NCI-H1092 treated with DMSO at 0.1 percent for 48 hours (cell line): ENCODE results near the gene PLEKHO2.

Source experiments
- DNase-seq: peaks from one replicate; lab custom pipeline; 2025; lab: John Stamatoyannopoulos, UW

The PLEKHO2 gene

GRCh38 chr15:64892847-64893403 is 51.2 kb downstream of the PLEKHO2 start:
- no peak for DNase-seq

- DNase-seq = no peak
Measured at GRCh38 chr15:64893481-64894394, 52.0 kb downstream of the PLEKHO2 start.

- DNase-seq = no peak
Measured at GRCh38 chr15:64894395-64895056, 52.8 kb downstream of the PLEKHO2 start.

- DNase-seq = no peak
Measured at GRCh38 chr15:64895285-64896065, 53.8 kb downstream of the PLEKHO2 start.

- no peak for DNase-seq
Measured at GRCh38 chr15:64896371-64897069, 54.8 kb downstream of the PLEKHO2 start.

- no peak for DNase-seq
Measured at GRCh38 chr15:64897345-64897985, 55.8 kb downstream of the PLEKHO2 start.

GRCh38 chr15:64898406-64898805 is 56.7 kb downstream of the PLEKHO2 start:
- no peak for DNase-seq

GRCh38 chr15:64901141-64901540 is 59.4 kb downstream of the PLEKHO2 start:
- DNase-seq = no peak

- no peak for DNase-seq
Measured at GRCh38 chr15:64901914-64902313, 60.2 kb downstream of the PLEKHO2 start.

GRCh38 chr15:64902863-64903262 is 61.1 kb downstream of the PLEKHO2 start:
- no peak for DNase-seq

- no peak for DNase-seq
Measured at GRCh38 chr15:64903326-64903950, 61.7 kb downstream of the PLEKHO2 start.

- no peak for DNase-seq
Measured at GRCh38 chr15:64904189-64904588, 62.5 kb downstream of the PLEKHO2 start.

GRCh38 chr15:64905119-64905831 is 63.6 kb downstream of the PLEKHO2 start:
- no peak for DNase-seq

GRCh38 chr15:64905941-64906340 is 64.2 kb downstream of the PLEKHO2 start:
- no peak for DNase-seq

GRCh38 chr15:64906402-64906801 is 64.7 kb downstream of the PLEKHO2 start:
- no peak for DNase-seq

GRCh38 chr15:64907991-64908390 is 66.3 kb downstream of the PLEKHO2 start:
- DNase-seq = no peak

GRCh38 chr15:64909546-64909945 is 67.8 kb downstream of the PLEKHO2 start:
- no peak for DNase-seq

GRCh38 chr15:64911311-64912186 is 69.8 kb downstream of the PLEKHO2 start, which contains the start of gene ANKDD1A:
ANKDD1A (plus strand) TSS chr15:64911902; CDS start chr15:64911931, 29 bp downstream.
- peak; percentile 2 for DNase-seq
